ENCODE results near the gene IRAK4.

DNA sequence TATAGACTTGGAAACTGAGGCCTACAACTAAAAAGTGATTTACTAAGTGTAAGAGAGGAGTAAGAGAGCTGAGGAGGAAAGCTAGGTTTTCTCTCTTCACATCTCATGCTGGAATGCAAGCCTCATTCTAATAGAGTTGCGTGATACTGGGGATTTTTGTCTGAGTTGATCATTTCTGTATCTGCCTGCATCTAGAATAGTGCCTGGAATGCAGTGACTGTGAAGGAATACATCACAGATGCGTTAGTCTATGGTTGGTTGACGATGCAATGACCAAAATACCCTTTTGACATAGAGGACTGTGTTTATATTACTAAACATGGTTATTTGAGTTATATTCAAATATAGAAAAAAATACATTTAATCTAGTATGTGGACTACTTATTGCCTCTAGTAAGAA is 67.9 kb downstream of the IRAK4 start:
- no peak for TF ChIP-seq POLR2AphosphoS5 (IDR thresholded peaks at IDR 0.05; ENCODE audit: borderline replicate concordance, low read depth, low read length)
- no peak for TF ChIP-seq EZH2 (IDR thresholded peaks at IDR 0.05)
- TF ChIP-seq FOXP2 (optimal IDR thresholded peaks at IDR 0.05; ENCODE audit: control extremely low read depth, extremely low read length, insufficient read depth) = no peak
